ENCODE measurements around the gene OR51L1. TPM values are rescaled to one million over a fixed set of nuclear protein-coding genes. Genes with fewer than 3 reads are reported as not detected.

Gene OR51L1
- total and polyA plus RNA-seq, 10 donors: not detected

- H3K36me3 ChIP-seq: no peaks in the 10 kb centered on the region
- no peak overlapping the region for H3K4me3 ChIP-seq
- WGBS, 5 donors: 53 to 61% (median 58%) methylated on average over 2 of the region's 2 CpGs
- H3K9me3 ChIP-seq: no peaks in the 10 kb centered on the region
- intact Hi-C loops (cut with DNase I; ENCODE audit: low total_unique reads): no loop called here
- H3K4me1 ChIP-seq: no peaks in the 10 kb centered on the region
- DNase-seq: no peak
- H3K27me3 ChIP-seq (replicated peaks in 1 of 7): no peaks in the 10 kb centered on the region
- TF ChIP-seq POLR2AphosphoS5 (IDR thresholded peaks at IDR 0.05) (no peak), CTCF (IDR thresholded peaks at IDR 0.05 in 8 of 11, conservative IDR thresholded peaks at IDR 0.05 in 3 of 11) (no peak), POLR2A (IDR thresholded peaks at IDR 0.05) (no peak)
- H3K27ac ChIP-seq: no peak overlapping the region
Observed at GRCh38 chr11:5043380-5043779, 48.7 kb downstream of the OR51L1 start.

- Histone ChIP-seq H3K27me3 (replicated peaks in 1 of 7) (no peaks in the 10 kb centered on the region), H3K27ac (no peak within 1 kb of the TSS), H3K4me3 (no peak within 1 kb of the TSS), H3K9me3 (no peaks in the 10 kb centered on the region), H3K36me3 (no peaks in the 10 kb centered on the region), H3K4me1 (no peaks in the 10 kb centered on the region)
- no peak for TF ChIP-seq POLR2A (IDR thresholded peaks at IDR 0.05)
- TF ChIP-seq POLR2AphosphoS5 (IDR thresholded peaks at IDR 0.05): no peak
- TF ChIP-seq CTCF (IDR thresholded peaks at IDR 0.05 in 8 of 11, conservative IDR thresholded peaks at IDR 0.05 in 3 of 11): no peak
- intact Hi-C loops (cut with DNase I; ENCODE audit: low total_unique reads): no loop called here
- no peak for DNase-seq
- WGBS, 5 donors: 83 to 93% (median 84%) methylated on average over 1 of the region's 1 CpG
Observed at GRCh38 chr11:5046226-5046625, 51.6 kb downstream of the OR51L1 start, which contains the start of gene OR52J3. TSS of gene OR52J3 (plus strand) at chr11:5046526. CDS start at chr11:5046526, 0 bp downstream.

- WGBS, 5 donors: 76 to 90% (median 81%) methylated on average over 15 of the region's 15 CpGs
- Histone ChIP-seq H3K9me3 (no peaks in the 10 kb centered on the region), H3K27me3 (replicated peaks in 1 of 7) (no peaks in the 10 kb centered on the region), H3K27ac (no peak overlapping the region), H3K36me3 (no peaks in the 10 kb centered on the region), H3K4me3 (no peak overlapping the region), H3K4me1 (no peaks in the 10 kb centered on the region)
- TF ChIP-seq CTCF (IDR thresholded peaks at IDR 0.05 in 8 of 11, conservative IDR thresholded peaks at IDR 0.05 in 3 of 11) (no peak), POLR2A (IDR thresholded peaks at IDR 0.05) (no peak), POLR2AphosphoS5 (IDR thresholded peaks at IDR 0.05) (no peak)
- intact Hi-C loops (cut with DNase I; ENCODE audit: low total_unique reads): no loop called here
- DNase-seq: no peak
Observed at GRCh38 chr11:5046754-5047330, 52.2 kb downstream of the OR51L1 start.

Other genes starting within 250 kb of the OR51L1 start
- gene OR51F1, start 224.9 kb upstream of the OR51L1 start, total RNA-seq: not detected
- gene OR51F1, start 224.9 kb upstream of the OR51L1 start, polyA plus RNA-seq: not detected
- gene OR52R1, start 190.5 kb upstream of the OR51L1 start, total RNA-seq: not detected
- not detected for gene OR52R1, start 190.5 kb upstream of the OR51L1 start, polyA plus RNA-seq
- gene OR51F2, start 173.5 kb upstream of the OR51L1 start, total RNA-seq: not detected
- gene OR51F2, start 173.5 kb upstream of the OR51L1 start, polyA plus RNA-seq: not detected
- gene OR51S1, start 145.6 kb upstream of the OR51L1 start, total RNA-seq: not detected
- not detected for gene OR51S1, start 145.6 kb upstream of the OR51L1 start, polyA plus RNA-seq
- not detected for gene OR51T1, start 113.0 kb upstream of the OR51L1 start, total RNA-seq
- not detected for gene OR51T1, start 113.0 kb upstream of the OR51L1 start, polyA plus RNA-seq
- not detected for gene OR51A7, start 91.1 kb upstream of the OR51L1 start, total RNA-seq
- gene OR51A7, start 91.1 kb upstream of the OR51L1 start, polyA plus RNA-seq: not detected
- gene OR51G2, start 75.5 kb upstream of the OR51L1 start, total RNA-seq: not detected
- gene OR51G2, start 75.5 kb upstream of the OR51L1 start, polyA plus RNA-seq: not detected
- gene OR51G1, start 70.5 kb upstream of the OR51L1 start, total RNA-seq: not detected
- gene OR51G1, start 70.5 kb upstream of the OR51L1 start, polyA plus RNA-seq: not detected
- gene OR51A4, start 47.2 kb upstream of the OR51L1 start, total RNA-seq: not detected
- not detected for gene OR51A4, start 47.2 kb upstream of the OR51L1 start, polyA plus RNA-seq
- not detected for gene OR51A2, start 39.1 kb upstream of the OR51L1 start, total RNA-seq
- gene OR51A2, start 39.1 kb upstream of the OR51L1 start, polyA plus RNA-seq: not detected
- not detected for gene OR52J3, start 51.7 kb downstream of the OR51L1 start, total RNA-seq
- gene OR52J3, start 51.7 kb downstream of the OR51L1 start, polyA plus RNA-seq: not detected
- not detected for gene OR52E2, start 64.8 kb downstream of the OR51L1 start, total RNA-seq
- gene OR52E2, start 64.8 kb downstream of the OR51L1 start, polyA plus RNA-seq: not detected
- gene OR52E1, start 74.7 kb downstream of the OR51L1 start, total RNA-seq: not detected
- gene OR52E1, start 74.7 kb downstream of the OR51L1 start, polyA plus RNA-seq: not detected
- not detected for gene OR52A5, start 143.5 kb downstream of the OR51L1 start, total RNA-seq
- gene OR52A5, start 143.5 kb downstream of the OR51L1 start, polyA plus RNA-seq: not detected
- not detected for gene OR52A1, start 159.9 kb downstream of the OR51L1 start, total RNA-seq
- not detected for gene OR52A1, start 159.9 kb downstream of the OR51L1 start, polyA plus RNA-seq
- gene OR51V1, start 205.8 kb downstream of the OR51L1 start, total RNA-seq: not detected
- not detected for gene OR51V1, start 205.8 kb downstream of the OR51L1 start, polyA plus RNA-seq
- gene HBB, start 232.2 kb downstream of the OR51L1 start, total RNA-seq: over 10,000 TPM in 2 of 7 donors, 1,000 to 10,000 TPM in 3, 100 to 1,000 TPM in 2; 465 to 40,257 (median 5,354) TPM
- 1,000 to 10,000 TPM in 1 of 3 donors, 100 to 1,000 TPM in 2; 107 to 1,699 (median 207) TPM for gene HBB, start 232.2 kb downstream of the OR51L1 start, polyA plus RNA-seq
- 100 to 1,000 TPM in 1 of 7 donors, 10 to 100 TPM in 3, 1 to 10 TPM in 3; 1.5 to 327 (median 20.6) TPM for gene HBD, start 239.6 kb downstream of the OR51L1 start, total RNA-seq
- 10 to 100 TPM in 1 of 3 donors, 1 to 10 TPM in 2; 1.0 to 12.5 (median 1.5) TPM for gene HBD, start 239.6 kb downstream of the OR51L1 start, polyA plus RNA-seq

Measured in spleen (tissue), 11 donors.